GM18511 (cell line): ENCODE measurements around the gene CASKIN2.
"Not testable (repeated sequence)": the region's sequence is repeated elsewhere in the genome, so short reads cannot be mapped to it uniquely, and the experiment has no call there.

ENCODE experiments used
- ATAC-seq: cut with Tn5 transposase; IDR thresholded peaks from one replicate; pipeline ENCODE4 v1.9.1; 2021; ENCODE audit warnings: mild to moderate bottlenecking, moderate library complexity; ENCODE audit not compliant: unreplicated experiment

Gene CASKIN2

GRCh38 chr17:75474736-75475135 lies 40.6 kb downstream of the CASKIN2 start:
- no peak for ATAC-seq

- no peak for ATAC-seq
These were observed 42.1 kb downstream of the CASKIN2 start for GRCh38 chr17:75473246-75473645.

GRCh38 chr17:75472119-75472518 lies 43.2 kb downstream of the CASKIN2 start:
- no peak for ATAC-seq

GRCh38 chr17:75471207-75471606 lies 44.1 kb downstream of the CASKIN2 start:
- no peak for ATAC-seq

- ATAC-seq, result no peak
These were observed 46.5 kb downstream of the CASKIN2 start for GRCh38 chr17:75468779-75469373.

GRCh38 chr17:75468291-75468754 lies 47.0 kb downstream of the CASKIN2 start:
- ATAC-seq, result no peak

GRCh38 chr17:75465039-75465438 lies 50.3 kb downstream of the CASKIN2 start:
- no peak for ATAC-seq

GRCh38 chr17:75463603-75464002 lies 51.7 kb downstream of the CASKIN2 start:
- ATAC-seq, result no peak

- no peak for ATAC-seq
These were observed 55.0 kb downstream of the CASKIN2 start for GRCh38 chr17:75460295-75460694.

GRCh38 chr17:75459590-75460267 lies 55.6 kb downstream of the CASKIN2 start:
- no peak for ATAC-seq

GRCh38 chr17:75459246-75459589 lies 56.1 kb downstream of the CASKIN2 start:
- no peak for ATAC-seq

GRCh38 chr17:75457047-75457654 lies 58.2 kb downstream of the CASKIN2 start:
- ATAC-seq, result peak; percentile 21

GRCh38 chr17:75456417-75457046 lies 58.8 kb downstream of the CASKIN2 start, which contains the start of gene TMEM94:
TMEM94 (plus strand) TSS chr17:75456635; CDS start chr17:75471906, 15,271 bp downstream.
- peak; percentile 90 for ATAC-seq

GRCh38 chr17:75456039-75456416 lies 59.3 kb downstream of the CASKIN2 start:
- peak; percentile 7 for ATAC-seq

GRCh38 chr17:75454672-75455071 lies 60.7 kb downstream of the CASKIN2 start:
- ATAC-seq, result not testable (repeated sequence)

- ATAC-seq, result no peak
These were observed 61.1 kb downstream of the CASKIN2 start for GRCh38 chr17:75454193-75454592.

- no peak for ATAC-seq
These were observed 65.1 kb downstream of the CASKIN2 start for GRCh38 chr17:75450270-75450669.
